Right renal pelvis (tissue), 4 donors: ENCODE results near the gene FAM136A. TPM values are rescaled to one million over a fixed set of nuclear protein-coding genes. Genes with fewer than 3 reads are reported as not detected.
"Not testable (repeated sequence)": the region's sequence is repeated elsewhere in the genome, so short reads cannot be mapped to it uniquely, and the experiment has no call there.

Experiments
- DNase-seq, 4 donors: peaks; one replicate each; pipeline ENCODE4 v3.0.0-alpha.2; 2013; ENCODE audit warnings: low read depth in 4 of 4, low spot score in 3 of 4, missing footprints in 1 of 4
- polyA plus RNA-seq, 4 donors: library from polyadenylated mRNA; unstranded; fragments of 120-200 nt; gene quantifications; one replicate each; pipeline ENCODE4 v1.2.1, GENCODE V29; 2013; ENCODE audit not compliant: insufficient read length in 4 of 4

The FAM136A gene
- polyA plus RNA-seq: 10 to 100 TPM; 71.1 to 79.9 (median 76.1) TPM

GRCh38 chr2:70301344-70302194 is at the start of gene FAM136A:
Gene FAM136A (minus strand): TSS chr2:70302067. CDS start chr2:70302011, 56 bp downstream.
- peak in 3 of 4 donors; percentile 72 to 79 (median 77) for DNase-seq

- no peak for DNase-seq
Measured at GRCh38 chr2:70349921-70350685, 48.2 kb upstream of the FAM136A start.

- no peak for DNase-seq
Measured at GRCh38 chr2:70347831-70348230, 46.0 kb upstream of the FAM136A start.

- DNase-seq: no peak
Measured at GRCh38 chr2:70344195-70344594, 42.3 kb upstream of the FAM136A start.

- no peak for DNase-seq
Measured at GRCh38 chr2:70341477-70341765, 39.6 kb upstream of the FAM136A start.

- DNase-seq: peak in 3 of 4 donors; percentile 18 to 35 (median 26)
Measured at GRCh38 chr2:70340761-70341476, 39.1 kb upstream of the FAM136A start.

GRCh38 chr2:70340075-70340474 is 38.2 kb upstream of the FAM136A start:
- no peak for DNase-seq

GRCh38 chr2:70336552-70336951 is 34.7 kb upstream of the FAM136A start:
- no peak for DNase-seq

- no peak for DNase-seq
Measured at GRCh38 chr2:70331012-70331411, 29.1 kb upstream of the FAM136A start.

- DNase-seq: no peak
Measured at GRCh38 chr2:70330476-70330875, 28.6 kb upstream of the FAM136A start.

GRCh38 chr2:70328921-70329561 is 27.2 kb upstream of the FAM136A start:
- DNase-seq: no peak

- no peak for DNase-seq
Measured at GRCh38 chr2:70325875-70326274, 24.0 kb upstream of the FAM136A start.

- DNase-seq: no peak
Measured at GRCh38 chr2:70322518-70322917, 20.7 kb upstream of the FAM136A start.

- DNase-seq: no peak
Measured at GRCh38 chr2:70321370-70321769, 19.5 kb upstream of the FAM136A start.

- DNase-seq: no peak
Measured at GRCh38 chr2:70314640-70315039, 12.8 kb upstream of the FAM136A start.

GRCh38 chr2:70312560-70312959 is 10.7 kb upstream of the FAM136A start:
- DNase-seq: no peak

- no peak for DNase-seq
Measured at GRCh38 chr2:70310899-70311298, 9.0 kb upstream of the FAM136A start.

- no peak for DNase-seq
Measured at GRCh38 chr2:70305531-70305930, 3.7 kb upstream of the FAM136A start.

- DNase-seq: no peak
Measured at GRCh38 chr2:70304498-70304897, 2.6 kb upstream of the FAM136A start.

GRCh38 chr2:70303186-70303585 is 1.3 kb upstream of the FAM136A start:
- DNase-seq: no peak

- DNase-seq: not testable (repeated sequence)
Measured at GRCh38 chr2:70302195-70302546, 304 bp upstream of the FAM136A start.
